Measurements from ENCODE around the gene SAE1.

- TF ChIP-seq CTCF (IDR thresholded peaks at IDR 0.05) (no peak), POLR2A (IDR thresholded peaks at IDR 0.05) (no peak)
These were observed 7.2 kb upstream of the SAE1 start for GRCh38 chr19:47123406-47123805.
